Epithelial cell of proximal tubule (primary cell): ENCODE data around the gene KRABD2.

Experiments
- DNase-seq: peaks from one replicate; pipeline ENCODE4 v3.0.0-alpha.2; 2011; ENCODE audit warnings: low read depth
- H3K4me3 ChIP-seq: 2 replicates; pipeline ENCODE4 v1.5.1; 2011; ENCODE audit warnings: low read depth, mild to moderate bottlenecking, low read length
- CTCF ChIP-seq: conservative IDR thresholded peaks from 2 replicates; pipeline ENCODE4 v1.5.1; 2012; ENCODE audit warnings: low read depth, mild to moderate bottlenecking, low read length

Gene KRABD2

GRCh38 chr17:8345951-8346665, 30.4 kb downstream of the KRABD2 start:
- no peak for TF ChIP-seq CTCF
- no peak for DNase-seq
- no peak overlapping the region for H3K4me3 ChIP-seq

- no peak for DNase-seq
- TF ChIP-seq CTCF: no peak
- no peak overlapping the region for H3K4me3 ChIP-seq
Observed at GRCh38 chr17:8345052-8345690, 31.3 kb downstream of the KRABD2 start.

- TF ChIP-seq CTCF: no peak
- no peak overlapping the region for H3K4me3 ChIP-seq
- no peak for DNase-seq
Observed at GRCh38 chr17:8341456-8341855, 35.0 kb downstream of the KRABD2 start.

- DNase-seq: no peak
- no peak for TF ChIP-seq CTCF
- no peak within 1 kb of the TSS for H3K4me3 ChIP-seq
Observed at GRCh38 chr17:8339540-8339939, 37.0 kb downstream of the KRABD2 start, which contains the start of gene ODF4. TSS of gene ODF4 (plus strand) at chr17:8339840. CDS start at chr17:8340052, 212 bp downstream.

- DNase-seq: no peak
- no peak overlapping the region for H3K4me3 ChIP-seq
- no peak for TF ChIP-seq CTCF
Observed at GRCh38 chr17:8338753-8339140, 37.8 kb downstream of the KRABD2 start.

- H3K4me3 ChIP-seq: no peak overlapping the region
- DNase-seq: no peak
- no peak for TF ChIP-seq CTCF
Observed at GRCh38 chr17:8337802-8338752, 38.4 kb downstream of the KRABD2 start.
